Measurements from ENCODE around the gene NGEF. TPM values are rescaled to one million over a fixed set of nuclear protein-coding genes. Genes with fewer than 3 reads are reported as not detected.
A peak's percentile ranks its signal among the peaks of the same experiment; 100 is the strongest.
"Not testable (repeated sequence)": the region's sequence is repeated elsewhere in the genome, so short reads cannot be mapped to it uniquely, and the experiment has no call there.

The NGEF gene
- total RNA-seq, 1 donor from 2014 or later: 0.53 TPM

DNA sequence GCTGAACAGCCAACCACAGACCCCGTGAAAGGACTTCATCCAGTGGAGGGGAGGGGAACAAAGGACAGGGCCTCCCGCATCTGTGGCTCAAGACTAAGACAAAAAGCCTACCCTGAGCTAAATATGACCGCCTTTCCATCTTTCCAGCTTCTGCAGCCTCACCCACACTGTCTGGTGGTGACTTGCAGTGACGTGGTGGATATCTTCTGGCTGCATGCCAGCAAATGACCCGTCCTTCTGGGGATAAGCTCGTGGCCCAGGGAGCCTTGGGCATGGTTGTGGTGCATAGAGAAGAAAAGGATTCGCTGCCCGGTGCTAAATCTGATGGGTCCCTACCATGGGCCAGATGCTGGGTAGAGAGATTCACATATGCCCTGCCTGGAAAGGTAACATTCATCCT is 8.7 kb upstream of the NGEF start:
- TF ChIP-seq, protein P1, sequence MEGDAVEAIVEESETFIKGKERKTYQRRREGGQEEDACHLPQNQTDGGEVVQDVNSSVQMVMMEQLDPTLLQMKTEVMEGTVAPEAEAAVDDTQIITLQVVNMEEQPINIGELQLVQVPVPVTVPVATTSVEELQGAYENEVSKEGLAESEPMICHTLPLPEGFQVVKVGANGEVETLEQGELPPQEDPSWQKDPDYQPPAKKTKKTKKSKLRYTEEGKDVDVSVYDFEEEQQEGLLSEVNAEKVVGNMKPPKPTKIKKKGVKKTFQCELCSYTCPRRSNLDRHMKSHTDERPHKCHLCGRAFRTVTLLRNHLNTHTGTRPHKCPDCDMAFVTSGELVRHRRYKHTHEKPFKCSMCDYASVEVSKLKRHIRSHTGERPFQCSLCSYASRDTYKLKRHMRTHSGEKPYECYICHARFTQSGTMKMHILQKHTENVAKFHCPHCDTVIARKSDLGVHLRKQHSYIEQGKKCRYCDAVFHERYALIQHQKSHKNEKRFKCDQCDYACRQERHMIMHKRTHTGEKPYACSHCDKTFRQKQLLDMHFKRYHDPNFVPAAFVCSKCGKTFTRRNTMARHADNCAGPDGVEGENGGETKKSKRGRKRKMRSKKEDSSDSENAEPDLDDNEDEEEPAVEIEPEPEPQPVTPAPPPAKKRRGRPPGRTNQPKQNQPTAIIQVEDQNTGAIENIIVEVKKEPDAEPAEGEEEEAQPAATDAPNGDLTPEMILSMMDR (IDR thresholded peaks at IDR 0.05; ENCODE audit: insufficient read depth, low read length, severe bottlenecking): no peak
- Histone ChIP-seq H3K4me3 (ENCODE audit: low read depth, low read length) (no peak overlapping the region), H3K36me3 (ENCODE audit: control insufficient read depth, insufficient read depth, low read length) (no peaks in the 10 kb centered on the region), H3K27me3 (ENCODE audit: control insufficient read depth, insufficient read depth, low read length) (no peaks in the 10 kb centered on the region)
- FAIRE-seq (no peak), DNase-seq (ENCODE audit: low read depth) (peak; percentile 12)

DNA sequence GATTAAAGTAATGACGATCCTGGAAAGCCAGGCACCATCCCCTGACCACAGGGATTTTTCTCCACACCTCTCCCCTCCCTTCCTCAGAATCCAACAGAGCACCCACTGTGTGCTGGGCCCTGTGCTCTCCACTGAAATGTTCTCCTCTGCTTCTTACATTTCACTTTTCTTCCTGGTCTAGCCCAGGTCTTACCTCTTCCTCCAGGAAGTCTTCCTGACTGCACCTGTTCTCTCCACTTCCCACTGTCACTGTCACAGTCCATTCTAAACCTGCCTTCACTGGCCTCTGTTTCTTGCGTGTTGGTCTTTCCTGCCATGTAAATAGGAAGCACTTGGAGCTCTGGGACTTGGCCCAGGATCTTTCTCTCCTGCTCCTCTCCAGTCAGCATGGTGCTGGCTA is 7.4 kb upstream of the NGEF start:
- FAIRE-seq: no peak

DNA sequence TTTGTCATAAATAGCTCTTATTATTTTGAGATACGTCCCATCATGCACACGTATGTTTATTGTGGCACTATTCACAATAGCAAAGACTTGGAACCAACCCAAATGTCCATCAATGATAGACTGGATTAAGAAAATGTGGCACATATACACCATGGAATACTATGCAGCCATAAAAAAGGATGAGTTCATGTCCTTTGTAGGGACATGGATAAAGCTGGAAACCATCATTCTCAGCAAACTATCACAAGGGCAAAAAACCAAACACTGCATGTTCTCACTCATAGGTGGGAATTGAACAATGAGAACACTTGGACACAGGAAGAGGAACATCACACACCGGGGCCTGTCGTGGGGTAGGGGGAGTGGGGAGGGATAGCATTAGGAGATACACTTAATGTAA is 6.6 kb upstream of the NGEF start:
- DNase-seq (ENCODE audit: low read depth); H3K27me3 ChIP-seq (ENCODE audit: control insufficient read depth, insufficient read depth, low read length); H3K4me3 ChIP-seq (ENCODE audit: low read depth, low read length); FAIRE-seq; H3K36me3 ChIP-seq (ENCODE audit: control insufficient read depth, insufficient read depth, low read length): not testable (repeated sequence)

More for the DNA sequence above, 7.4 kb upstream of the NGEF start:
- DNase-seq (ENCODE audit: low read depth): no peak
- Histone ChIP-seq H3K36me3 (ENCODE audit: control insufficient read depth, insufficient read depth, low read length) (no peaks in the 10 kb centered on the region), H3K27me3 (ENCODE audit: control insufficient read depth, insufficient read depth, low read length) (no peaks in the 10 kb centered on the region), H3K4me3 (ENCODE audit: low read depth, low read length) (no peak overlapping the region)
- TF ChIP-seq, protein P1 (IDR thresholded peaks at IDR 0.05; ENCODE audit: insufficient read depth, low read length, severe bottlenecking): no peak

DNA sequence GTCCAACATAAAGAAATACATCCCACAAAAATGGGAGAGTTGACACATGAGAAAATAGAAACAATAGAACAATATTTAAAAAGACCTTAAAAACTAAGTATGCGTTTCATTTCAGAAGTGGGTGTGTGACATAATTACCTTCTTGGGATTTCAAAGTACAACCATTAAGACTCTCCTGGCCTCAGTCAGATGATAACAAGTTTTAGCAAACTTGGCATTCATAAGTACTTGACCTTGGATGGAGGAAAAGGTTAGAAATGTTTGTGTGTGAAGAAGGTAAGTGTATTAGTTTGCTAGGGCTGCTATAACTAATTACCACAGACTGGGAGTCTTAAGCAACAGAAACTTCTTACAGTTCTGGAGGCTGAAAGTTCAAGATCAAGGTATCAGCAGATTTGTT is 4.9 kb upstream of the NGEF start:
- Histone ChIP-seq H3K27me3 (ENCODE audit: control insufficient read depth, insufficient read depth, low read length) (no peaks in the 10 kb centered on the region), H3K4me3 (ENCODE audit: low read depth, low read length) (no peak overlapping the region), H3K36me3 (ENCODE audit: control insufficient read depth, insufficient read depth, low read length) (no peaks in the 10 kb centered on the region)
- DNase-seq (ENCODE audit: low read depth) (no peak), FAIRE-seq (no peak)
- TF ChIP-seq, protein P1 (IDR thresholded peaks at IDR 0.05; ENCODE audit: insufficient read depth, low read length, severe bottlenecking): no peak

DNA sequence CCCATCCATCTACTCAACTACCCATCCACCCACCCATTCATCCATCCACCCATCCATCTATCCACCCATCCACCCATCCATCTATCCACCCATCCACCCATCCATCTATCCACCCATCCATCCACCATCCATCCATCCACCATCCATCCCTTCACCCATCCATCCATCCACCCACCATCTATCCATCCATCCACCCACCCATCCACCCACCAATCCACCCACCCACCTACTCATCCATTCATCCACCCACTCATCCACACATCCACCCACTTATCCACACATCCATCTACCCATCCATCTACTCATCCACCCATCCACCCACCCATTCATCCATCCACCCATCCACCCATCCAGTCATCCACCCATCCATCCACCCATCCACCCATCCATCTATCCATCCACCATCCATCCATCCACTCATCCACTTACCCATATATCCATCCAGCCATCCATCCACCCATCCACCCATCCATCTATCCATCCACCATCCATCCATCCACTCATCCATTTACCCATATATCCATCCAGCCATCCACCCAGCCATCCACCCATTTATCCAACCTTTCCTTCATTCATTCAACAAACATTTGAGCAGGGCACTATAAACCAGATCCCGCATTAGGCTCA is 2.1 kb upstream of the NGEF start:
- DNase-seq (ENCODE audit: low read depth) (no peak), FAIRE-seq (no peak)
- no peak overlapping the region for H3K4me3 ChIP-seq (ENCODE audit: low read depth, low read length)
- H3K27me3 ChIP-seq (ENCODE audit: control insufficient read depth, insufficient read depth, low read length): peaks cover 4% of the 10 kb centered on the region
- TF ChIP-seq, protein P1 (IDR thresholded peaks at IDR 0.05; ENCODE audit: insufficient read depth, low read length, severe bottlenecking): no peak
- H3K36me3 ChIP-seq (ENCODE audit: control insufficient read depth, insufficient read depth, low read length): no peaks in the 10 kb centered on the region

DNA sequence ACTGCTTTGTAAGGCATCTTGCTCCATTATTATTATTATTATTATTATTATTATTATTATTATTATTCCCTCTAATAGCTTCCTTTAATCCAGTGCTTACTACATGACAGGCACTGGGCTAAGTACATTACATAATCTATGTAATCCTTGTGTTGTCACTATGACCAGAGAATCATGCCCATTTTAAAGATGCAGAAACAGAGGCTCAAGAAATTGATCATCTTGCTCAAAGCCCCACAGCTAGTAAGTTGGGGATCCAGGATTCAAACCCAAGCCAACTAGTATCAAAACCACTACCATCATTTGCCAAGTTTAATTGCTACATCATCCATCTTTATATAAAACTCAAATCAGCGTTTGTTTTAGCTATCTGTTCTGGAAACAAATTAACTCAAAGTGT is 594 bp upstream of the NGEF start:
- TF ChIP-seq, protein P1 (IDR thresholded peaks at IDR 0.05; ENCODE audit: insufficient read depth, low read length, severe bottlenecking): no peak
- no peak for FAIRE-seq
- peaks cover 4% of the 10 kb centered on the region for H3K27me3 ChIP-seq (ENCODE audit: control insufficient read depth, insufficient read depth, low read length)
- no peaks in the 10 kb centered on the region for H3K36me3 ChIP-seq (ENCODE audit: control insufficient read depth, insufficient read depth, low read length)
- no peak for DNase-seq (ENCODE audit: low read depth)
- H3K4me3 ChIP-seq (ENCODE audit: low read depth, low read length): no peak overlapping the region
